Fibroblast of lung (primary cell): ENCODE measurements around the gene PSMD2.

Experiments
- EZH2 ChIP-seq: IDR thresholded peaks from 2 replicates; pipeline ENCODE4 v1.5.1; 2012; ENCODE audit warnings: low read length, control low read depth, mild to moderate bottlenecking; ENCODE audit errors: missing control alignments
- TF ChIP-seq, protein P1 (sequence below), 2 donors: IDR thresholded peaks in 1 of 2; conservative IDR thresholded peaks in 1 of 2; 1 replicate in 1 of 2; 2 replicates in 1 of 2; pipeline ENCODE4 v1.5.1; 2011 to 2012; ENCODE audit warnings: low read length in 2 of 2, control low read depth in 1 of 2, inconsistent platforms in 1 of 2, low read depth in 1 of 2, mild to moderate bottlenecking in 1 of 2

- no peak for TF ChIP-seq EZH2
- TF ChIP-seq, protein P1, sequence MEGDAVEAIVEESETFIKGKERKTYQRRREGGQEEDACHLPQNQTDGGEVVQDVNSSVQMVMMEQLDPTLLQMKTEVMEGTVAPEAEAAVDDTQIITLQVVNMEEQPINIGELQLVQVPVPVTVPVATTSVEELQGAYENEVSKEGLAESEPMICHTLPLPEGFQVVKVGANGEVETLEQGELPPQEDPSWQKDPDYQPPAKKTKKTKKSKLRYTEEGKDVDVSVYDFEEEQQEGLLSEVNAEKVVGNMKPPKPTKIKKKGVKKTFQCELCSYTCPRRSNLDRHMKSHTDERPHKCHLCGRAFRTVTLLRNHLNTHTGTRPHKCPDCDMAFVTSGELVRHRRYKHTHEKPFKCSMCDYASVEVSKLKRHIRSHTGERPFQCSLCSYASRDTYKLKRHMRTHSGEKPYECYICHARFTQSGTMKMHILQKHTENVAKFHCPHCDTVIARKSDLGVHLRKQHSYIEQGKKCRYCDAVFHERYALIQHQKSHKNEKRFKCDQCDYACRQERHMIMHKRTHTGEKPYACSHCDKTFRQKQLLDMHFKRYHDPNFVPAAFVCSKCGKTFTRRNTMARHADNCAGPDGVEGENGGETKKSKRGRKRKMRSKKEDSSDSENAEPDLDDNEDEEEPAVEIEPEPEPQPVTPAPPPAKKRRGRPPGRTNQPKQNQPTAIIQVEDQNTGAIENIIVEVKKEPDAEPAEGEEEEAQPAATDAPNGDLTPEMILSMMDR (conservative IDR thresholded peaks at IDR 0.05 in 1 of 2, IDR thresholded peaks at IDR 0.05 in 1 of 2; ENCODE audit: low read depth in 1 of 2, low read length in 2 of 2) = no peak
Measured at GRCh38 chr3:184341925-184342324, 42.9 kb downstream of the PSMD2 start.
